Measurements from ENCODE around the gene RAD23A. TPM values are rescaled to one million over a fixed set of nuclear protein-coding genes. Genes with fewer than 3 reads are reported as not detected.

The RAD23A gene
- polyA plus RNA-seq (2011; rRNA removed) (46.4 and 56.2 TPM in 2 replicates), polyA plus RNA-seq (2017; fragmentation: RNase III; extraction: RNeasy Plus Mini Kit Qiagen cat#74134 plus additional on column Dnase treatment) (68.6 to 71.6 TPM (median 71.1 TPM) in 3 replicates), polyA minus RNA-seq (2011; rRNA and poly(A)+ RNA removed) (39.3 and 68.6 TPM in 2 replicates)
- 105 and 107 TPM in 2 replicates for polyA plus RNA-seq (2012; cell fraction: cytosol; rRNA removed)
- 125 and 132 TPM in 2 replicates for polyA plus RNA-seq (2012; cell fraction: nucleus; rRNA removed)

- ATAC-seq (peak; percentile 84 to 89), FAIRE-seq (no peak), DNase-seq (ENCODE audit: low read depth in 1 of 2, low spot score in 1 of 2) (peak; percentile 68 to 98)
- H3K4me3 ChIP-seq, result peak within 1 kb of the TSS; percentile 95
- H3K4me1 ChIP-seq, result peaks cover 17% of the 10 kb centered on the region; the same call in 2 of the 3 replicates
- CTCF ChIA-PET, result interaction anchor here (2.7 kb wide), 1 partner anchor 20 kb away, joined by 10 read pairs; no protein-coding TSS in a partner anchor
- POLR2A ChIA-PET, result interaction anchor here (0.9 kb wide), 1 partner anchor 8 kb away, joined by 3 read pairs; the partner anchor contains the start of gene CALR
- no peaks in the 10 kb centered on the region for H3K9me3 ChIP-seq
- WGBS (ENCODE audit: missing lambda C conversion rate), result 0% methylated on average over 9 of the region's 62 CpGs
- peak within 1 kb of the TSS; percentile 98 to 100 for H3K27ac ChIP-seq
- peak within 1 kb of the TSS; percentile 97 for H3K4me2 ChIP-seq
- 0 out of 2 replicates have a peak, but pooled peaks have one; percentile 13 for TF ChIP-seq RARB (CRISPR knock-in tag; IDR thresholded peaks at IDR 0.05)
- TF ChIP-seq HOXA7 (CRISPR knock-in tag; IDR thresholded peaks at IDR 0.05), result no peak
- no peak for TF ChIP-seq ELK1 (IDR thresholded peaks at IDR 0.05; ENCODE audit: low read depth, low read length)
- TF ChIP-seq E2F6 (IDR thresholded peaks at IDR 0.05; ENCODE audit: borderline replicate concordance, low read depth), result peak; percentile 42; the same call in 1 of the 2 replicates
- no peak for TF ChIP-seq ZFP36 (IDR thresholded peaks at IDR 0.05; ENCODE audit: borderline replicate concordance, partially characterized antibody)
- no peak for TF ChIP-seq CTCF (IDR thresholded peaks at IDR 0.05)
- TF ChIP-seq ZNF302 (CRISPR knock-in tag; IDR thresholded peaks at IDR 0.05), result no peak
- peak; percentile 41; the same call in 1 of the 2 replicates for TF ChIP-seq TP53 (CRISPR knock-in tag; IDR thresholded peaks at IDR 0.05)
- TF ChIP-seq MAFK (IDR thresholded peaks at IDR 0.05; ENCODE audit: partially characterized antibody), result no peak
- no peak for TF ChIP-seq FOXS1 (CRISPR knock-in tag; IDR thresholded peaks at IDR 0.05)
- TF ChIP-seq POLR2A (IDR thresholded peaks at IDR 0.05; ENCODE audit: low read length), result peak; percentile 60
- no peak for TF ChIP-seq CHD2 (IDR thresholded peaks at IDR 0.05; ENCODE audit: low read length, partially characterized antibody)
- no peak for TF ChIP-seq PHF8 (IDR thresholded peaks at IDR 0.05; ENCODE audit: borderline replicate concordance, low read depth)
- peak; percentile 98 for TF ChIP-seq USF2 (IDR thresholded peaks at IDR 0.05)
- peak; percentile 93 for TF ChIP-seq BHLHE40 (IDR thresholded peaks at IDR 0.05; ENCODE audit: low read depth, low read length)
- no peak for TF ChIP-seq RFX5 (IDR thresholded peaks at IDR 0.05)
- peak; percentile 91 for TF ChIP-seq MYC (IDR thresholded peaks at IDR 0.05; ENCODE audit: borderline replicate concordance, low read length)
- no peak for TF ChIP-seq CBX2 (IDR thresholded peaks at IDR 0.05; ENCODE audit: borderline replicate concordance, low read depth)
- 0 out of 3 replicates have a peak, but pooled peaks have one; percentile 36 for TF ChIP-seq BCL3 (IDR thresholded peaks at IDR 0.05)
- no peak for TF ChIP-seq ZC3H11A (IDR thresholded peaks at IDR 0.05)
- TF ChIP-seq SMC3 (IDR thresholded peaks at IDR 0.05), result no peak
- no peak for TF ChIP-seq HES2 (IDR thresholded peaks at IDR 0.05)
- TF ChIP-seq JUNB (IDR thresholded peaks at IDR 0.05), result no peak
- no peak for TF ChIP-seq CHD4 (IDR thresholded peaks at IDR 0.05; ENCODE audit: borderline replicate concordance)
- peak; percentile 69 to 91 for TF ChIP-seq JUN (IDR thresholded peaks at IDR 0.05)
- TF ChIP-seq POLR2AphosphoS2 (conservative IDR thresholded peaks at IDR 0.05; ENCODE audit: low read length), result 0 out of 2 replicates have a peak, but pooled peaks have one; percentile 57
- TF ChIP-seq CBX8 (IDR thresholded peaks at IDR 0.05), result no peak
- no peak for TF ChIP-seq HOXB13 (CRISPR knock-in tag; IDR thresholded peaks at IDR 0.05; ENCODE audit: low read depth)
- TF ChIP-seq HOXB5 (CRISPR knock-in tag; IDR thresholded peaks at IDR 0.05), result no peak
- no peak for TF ChIP-seq NR3C1 (IDR thresholded peaks at IDR 0.05)
- TF ChIP-seq EHMT2 (IDR thresholded peaks at IDR 0.05; ENCODE audit: low read depth), result no peak
- no peak for TF ChIP-seq GATA3 (IDR thresholded peaks at IDR 0.05; ENCODE audit: borderline replicate concordance)
- TF ChIP-seq HDAC2 (IDR thresholded peaks at IDR 0.05), result no peak
- no peak for TF ChIP-seq ATOH8 (CRISPR knock-in tag; IDR thresholded peaks at IDR 0.05; ENCODE audit: low read depth)
- TF ChIP-seq CEBPB (IDR thresholded peaks at IDR 0.05), result no peak
- TF ChIP-seq ZSCAN20 (CRISPR knock-in tag; IDR thresholded peaks at IDR 0.05), result no peak
Measured at GRCh38 chr19:12945479-12946091, at the start of gene RAD23A. Gene RAD23A (plus strand): TSS chr19:12945862. CDS start chr19:12945949, 87 bp downstream.

Data from A549 (cell line).